Measurements from ENCODE around the gene SPPL2A. TPM values are rescaled to one million over a fixed set of nuclear protein-coding genes. Genes with fewer than 3 reads are reported as not detected.
A peak's percentile ranks its signal among the peaks of the same experiment; 100 is the strongest.

SPPL2A gene
- total RNA-seq, 1 experiment from 2014 or later: 34.4 TPM

GRCh38 chr15:50797926-50798325, 32.4 kb upstream of the SPPL2A start:
- BruUV-seq (replicated peaks): no TSS peak
- Histone ChIP-seq H3K9me2 (replicated peaks; ENCODE audit: low read length) (no peaks in the 10 kb centered on the region), H3K4me1 (ENCODE audit: insufficient read depth, low read length) (peaks cover 18% of the 10 kb centered on the region), H3K4me2 (ENCODE audit: low read length) (peak overlapping the region; percentile 70), H3K36me3 (ENCODE audit: low read depth, low read length) (no peaks in the 10 kb centered on the region), H3K4me3 (ENCODE audit: low read length) (no peak overlapping the region), H3K9me3 (ENCODE audit: low read length) (no peaks in the 10 kb centered on the region), H4K20me1 (ENCODE audit: low read length) (no peaks in the 10 kb centered on the region), H3K79me2 (ENCODE audit: low read length) (no peaks in the 10 kb centered on the region), H2AFZ (ENCODE audit: low read length) (no peak overlapping the region), H3K27ac (ENCODE audit: low read length) (no peak overlapping the region), H3K9ac (ENCODE audit: low read length) (no peak overlapping the region), H3F3A (ENCODE audit: low read length, unreplicated experiment) (no peaks in the 10 kb centered on the region), H3K27me3 (ENCODE audit: low read length) (no peaks in the 10 kb centered on the region)
- CTCF ChIA-PET: no interaction called here
- TF ChIP-seq, protein P1, sequence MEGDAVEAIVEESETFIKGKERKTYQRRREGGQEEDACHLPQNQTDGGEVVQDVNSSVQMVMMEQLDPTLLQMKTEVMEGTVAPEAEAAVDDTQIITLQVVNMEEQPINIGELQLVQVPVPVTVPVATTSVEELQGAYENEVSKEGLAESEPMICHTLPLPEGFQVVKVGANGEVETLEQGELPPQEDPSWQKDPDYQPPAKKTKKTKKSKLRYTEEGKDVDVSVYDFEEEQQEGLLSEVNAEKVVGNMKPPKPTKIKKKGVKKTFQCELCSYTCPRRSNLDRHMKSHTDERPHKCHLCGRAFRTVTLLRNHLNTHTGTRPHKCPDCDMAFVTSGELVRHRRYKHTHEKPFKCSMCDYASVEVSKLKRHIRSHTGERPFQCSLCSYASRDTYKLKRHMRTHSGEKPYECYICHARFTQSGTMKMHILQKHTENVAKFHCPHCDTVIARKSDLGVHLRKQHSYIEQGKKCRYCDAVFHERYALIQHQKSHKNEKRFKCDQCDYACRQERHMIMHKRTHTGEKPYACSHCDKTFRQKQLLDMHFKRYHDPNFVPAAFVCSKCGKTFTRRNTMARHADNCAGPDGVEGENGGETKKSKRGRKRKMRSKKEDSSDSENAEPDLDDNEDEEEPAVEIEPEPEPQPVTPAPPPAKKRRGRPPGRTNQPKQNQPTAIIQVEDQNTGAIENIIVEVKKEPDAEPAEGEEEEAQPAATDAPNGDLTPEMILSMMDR (conservative IDR thresholded peaks at IDR 0.05; ENCODE audit: low read depth, low read length): no peak
- no peak for TF ChIP-seq EZH2phosphoT487 (IDR thresholded peaks at IDR 0.05; ENCODE audit: borderline replicate concordance, low read length)
- TF ChIP-seq EZH2 (IDR thresholded peaks at IDR 0.05; ENCODE audit: low read length, unreplicated experiment): no peak
- ATAC-seq (peak; percentile 40; the same call in 1 of the 2 replicates), DNase-seq (peak; percentile 73)
- intact Hi-C loops (cut with micrococcal nuclease): loop anchor here (1.0 kb wide), 1 partner anchor 79 kb away; no protein-coding TSS in a partner anchor
- POLR2A ChIA-PET (ENCODE audit: unreplicated experiment): interaction anchor here (0.6 kb wide), 1 partner anchor 78 kb away, joined by 7 read pairs; no protein-coding TSS in a partner anchor

DNA sequence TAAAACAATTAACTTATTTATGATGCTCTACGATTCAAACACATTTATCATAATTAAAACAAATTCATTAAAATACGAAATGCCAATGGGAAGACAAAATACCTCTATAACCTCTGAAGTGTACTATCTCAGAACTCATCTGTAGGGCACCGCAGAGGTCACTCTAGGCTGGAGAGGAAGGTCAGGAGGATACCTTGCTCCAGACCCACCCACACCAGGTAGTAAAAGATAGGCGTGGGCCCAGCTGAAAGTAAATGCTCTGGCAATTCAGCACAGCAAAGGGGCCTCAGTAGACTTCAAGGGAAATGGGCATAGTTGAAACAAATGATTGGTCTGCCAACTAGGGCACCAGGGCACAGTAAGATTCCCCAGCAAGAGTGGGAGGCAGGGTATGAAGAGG, 26.0 kb upstream of the SPPL2A start:
- CTCF ChIA-PET: no interaction called here
- POLR2A ChIA-PET (ENCODE audit: unreplicated experiment): no interaction called here

More for the DNA sequence above, 26.0 kb upstream of the SPPL2A start:
- H3K4me2 ChIP-seq (ENCODE audit: low read length): no peak overlapping the region
- H3K36me3 ChIP-seq (ENCODE audit: low read depth, low read length): no peaks in the 10 kb centered on the region
- no peaks in the 10 kb centered on the region for H4K20me1 ChIP-seq (ENCODE audit: low read length)
- ATAC-seq (no peak), DNase-seq (no peak)
- TF ChIP-seq EZH2phosphoT487 (IDR thresholded peaks at IDR 0.05; ENCODE audit: borderline replicate concordance, low read length) (no peak), EZH2 (IDR thresholded peaks at IDR 0.05; ENCODE audit: low read length, unreplicated experiment) (no peak)
- TF ChIP-seq, protein P1 (conservative IDR thresholded peaks at IDR 0.05; ENCODE audit: low read depth, low read length): no peak
- intact Hi-C loops (cut with micrococcal nuclease): no loop called here
- H3K27ac ChIP-seq (ENCODE audit: low read length): no peak overlapping the region
- no peaks in the 10 kb centered on the region for H3F3A ChIP-seq (ENCODE audit: low read length, unreplicated experiment)
- no peaks in the 10 kb centered on the region for H3K9me3 ChIP-seq (ENCODE audit: low read length)
- no peak overlapping the region for H3K4me3 ChIP-seq (ENCODE audit: low read length)
- no peaks in the 10 kb centered on the region for H3K9me2 ChIP-seq (replicated peaks; ENCODE audit: low read length)
- no peak overlapping the region for H3K9ac ChIP-seq (ENCODE audit: low read length)
- no peaks in the 10 kb centered on the region for H3K27me3 ChIP-seq (ENCODE audit: low read length)
- no peak overlapping the region for H2AFZ ChIP-seq (ENCODE audit: low read length)
- H3K4me1 ChIP-seq (ENCODE audit: insufficient read depth, low read length): no peaks in the 10 kb centered on the region
- no TSS peak for BruUV-seq (replicated peaks)
- H3K79me2 ChIP-seq (ENCODE audit: low read length): no peaks in the 10 kb centered on the region

Measured in PC-3 (cell line).